ENCODE results near the gene CITED1. TPM values are rescaled to one million over a fixed set of nuclear protein-coding genes. Genes with fewer than 3 reads are reported as not detected.

The CITED1 gene
- total and polyA plus RNA-seq, 11 donors: 0.45 to 0.90 (median 0.73) TPM; not detected in 8

DNA sequence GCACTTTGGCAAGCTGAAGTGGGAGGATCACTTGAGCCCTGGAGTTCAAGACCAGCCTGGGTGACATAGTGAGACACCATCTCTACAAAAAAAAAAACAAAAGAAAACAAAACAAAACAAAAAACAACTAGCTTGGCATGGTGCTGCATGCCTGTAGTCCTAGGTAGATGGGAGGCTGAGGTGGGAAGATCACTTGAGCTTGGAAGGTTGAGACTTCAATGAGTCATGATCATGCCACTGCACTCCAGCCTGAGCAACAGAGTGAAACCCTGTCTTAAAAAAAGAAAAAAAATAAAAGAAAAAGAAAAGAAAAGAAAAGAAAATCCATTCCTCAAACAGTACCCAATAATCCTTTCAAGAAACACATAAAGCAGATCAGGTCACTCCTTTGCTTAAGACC is 52.0 kb downstream of the CITED1 start:
- H3K4me1 ChIP-seq: no peaks in the 10 kb centered on the region
- no peak for TF ChIP-seq POLR2A (IDR thresholded peaks at IDR 0.05)
- TF ChIP-seq, protein P1, sequence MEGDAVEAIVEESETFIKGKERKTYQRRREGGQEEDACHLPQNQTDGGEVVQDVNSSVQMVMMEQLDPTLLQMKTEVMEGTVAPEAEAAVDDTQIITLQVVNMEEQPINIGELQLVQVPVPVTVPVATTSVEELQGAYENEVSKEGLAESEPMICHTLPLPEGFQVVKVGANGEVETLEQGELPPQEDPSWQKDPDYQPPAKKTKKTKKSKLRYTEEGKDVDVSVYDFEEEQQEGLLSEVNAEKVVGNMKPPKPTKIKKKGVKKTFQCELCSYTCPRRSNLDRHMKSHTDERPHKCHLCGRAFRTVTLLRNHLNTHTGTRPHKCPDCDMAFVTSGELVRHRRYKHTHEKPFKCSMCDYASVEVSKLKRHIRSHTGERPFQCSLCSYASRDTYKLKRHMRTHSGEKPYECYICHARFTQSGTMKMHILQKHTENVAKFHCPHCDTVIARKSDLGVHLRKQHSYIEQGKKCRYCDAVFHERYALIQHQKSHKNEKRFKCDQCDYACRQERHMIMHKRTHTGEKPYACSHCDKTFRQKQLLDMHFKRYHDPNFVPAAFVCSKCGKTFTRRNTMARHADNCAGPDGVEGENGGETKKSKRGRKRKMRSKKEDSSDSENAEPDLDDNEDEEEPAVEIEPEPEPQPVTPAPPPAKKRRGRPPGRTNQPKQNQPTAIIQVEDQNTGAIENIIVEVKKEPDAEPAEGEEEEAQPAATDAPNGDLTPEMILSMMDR (IDR thresholded peaks at IDR 0.05): no peak
- peaks cover 0 to 39% (median 0%) of the 10 kb centered on the region in 9 donors for H3K27me3 ChIP-seq
- no peak overlapping the region for H3K27ac ChIP-seq
- DNase-seq: no peak
- no peak overlapping the region for H3K4me3 ChIP-seq
- intact Hi-C loops (cut with DNase I): no loop called here
- ATAC-seq: no peak
- no peaks in the 10 kb centered on the region for H3K9me3 ChIP-seq
- H3K36me3 ChIP-seq: no peaks in the 10 kb centered on the region

Other genes with a start within 250 kb of the CITED1 start
- gene RTL5, start 174.0 kb downstream of the CITED1 start, total RNA-seq: 1 to 10 TPM; 1.2 to 6.0 (median 2.7) TPM
- gene RTL5, start 174.0 kb downstream of the CITED1 start, polyA plus RNA-seq: 1 to 10 TPM; 1.5 to 1.6 TPM
- gene PIN4, start 124.2 kb downstream of the CITED1 start, total RNA-seq: 10 to 100 TPM in 5 of 9 donors, 1 to 10 TPM in 4; 8.4 to 13.1 (median 10.0) TPM
- 10 to 100 TPM; 16.5 to 41.5 TPM for gene PIN4, start 124.2 kb downstream of the CITED1 start, polyA plus RNA-seq
- gene ERCC6L, start 66.9 kb downstream of the CITED1 start, total RNA-seq: under 1 TPM in 3 of 9 donors, not detected in 6; 0.09 to 0.45 (median 0.16) TPM
- under 1 TPM in 1 of 2 donors, not detected in 1; 0.01 TPM for gene ERCC6L, start 66.9 kb downstream of the CITED1 start, polyA plus RNA-seq
- gene RPS4X, start 28.7 kb downstream of the CITED1 start, total RNA-seq: 100 to 1,000 TPM; 328 to 689 (median 423) TPM
- gene RPS4X, start 28.7 kb downstream of the CITED1 start, polyA plus RNA-seq: 100 to 1,000 TPM; 423 to 998 TPM

Data from heart left ventricle (tissue), 16 donors.